Smooth muscle cell of the coronary artery (primary cell): ENCODE data around the gene SLC7A1. TPM values are rescaled to one million over a fixed set of nuclear protein-coding genes. Genes with fewer than 3 reads are reported as not detected.

Source experiments
- total RNA-seq: library from RNA; depleted of rRNA; stranded (reverse); fragments of >200 nt; gene quantifications from 2 replicates; pipeline ENCODE4 v1.2.3, GENCODE V29; 2014; ENCODE audit warnings: low replicate concordance

Gene SLC7A1
- total RNA-seq, result 10.6 and 14.1 TPM in 2 replicates

GRCh38 chr13:29595380-29596063 lies at the start of gene SLC7A1:
TSS of gene SLC7A1 (minus strand) at chr13:29595688. CDS start at chr13:29536188, 59,500 bp downstream.

